Central memory CD8-positive, alpha-beta T cell (primary cell): ENCODE measurements around the gene KLHL29.

Experiments used
- ATAC-seq: fragments of 150-1000 bp; cut with Tn5 transposase; replicated peaks from 2 replicates; pipeline ENCODE4 v1.10.0; 2022; ENCODE audit warnings: mild to moderate bottlenecking, moderate FRiP score, moderate number of reproducible peaks; ENCODE audit not compliant: poor library complexity, severe bottlenecking; ENCODE audit errors: extremely low read depth
- DNase-seq, 2 donors: peaks; one replicate each; pipeline ENCODE4 v3.0.0; 2021; ENCODE audit warnings: low spot score in 2 of 2
- H3K27ac Mint-ChIP-seq: one replicate; pipeline ENCODE4 v1.8.0; 2022; ENCODE audit warnings: low read depth, mild to moderate bottlenecking, moderate library complexity, mixed read lengths
- H3K27me3 Mint-ChIP-seq: one replicate; pipeline ENCODE4 v1.8.0; 2022; ENCODE audit warnings: mixed read lengths
- H3K36me3 Mint-ChIP-seq: one replicate; pipeline ENCODE4 v1.8.0; 2022; ENCODE audit warnings: mild to moderate bottlenecking, moderate library complexity, mixed read lengths; ENCODE audit not compliant: insufficient read depth
- H3K4me1 Mint-ChIP-seq: one replicate; pipeline ENCODE4 v1.8.0; 2022; ENCODE audit warnings: mixed read lengths
- H3K4me3 Mint-ChIP-seq: one replicate; pipeline ENCODE4 v1.8.0; 2022; ENCODE audit warnings: mild to moderate bottlenecking, moderate library complexity, mixed read lengths
- H3K9me3 Mint-ChIP-seq: one replicate; pipeline ENCODE4 v1.8.0; 2022; ENCODE audit warnings: mixed read lengths

Gene KLHL29

DNA sequence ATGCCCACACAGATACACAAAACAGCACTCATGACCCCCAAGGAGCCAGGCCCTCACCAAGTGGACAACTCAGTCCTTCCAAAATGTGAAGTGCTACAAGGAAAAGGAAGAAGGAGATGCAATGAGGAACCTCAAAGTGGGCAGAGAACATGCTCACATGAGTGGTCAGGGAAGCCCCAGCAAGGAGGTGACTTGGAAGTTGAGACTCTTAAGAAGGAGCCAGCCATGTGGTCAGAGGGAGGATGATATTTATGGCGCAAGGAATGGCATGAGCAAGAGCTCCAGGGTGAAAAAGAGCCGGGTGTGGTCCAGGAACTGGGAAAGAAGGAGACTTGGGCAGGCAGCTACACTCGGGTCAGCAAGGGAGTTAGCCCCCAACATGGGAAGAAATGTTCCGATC is 30.0 kb upstream of the KLHL29 start:
- ATAC-seq (no peak), DNase-seq (no peak)
- Mint-ChIP-seq H3K4me1 (no peaks in the 10 kb centered on the region), H3K27ac (no peak overlapping the region), H3K9me3 (no peaks in the 10 kb centered on the region), H3K27me3 (peaks cover 51% of the 10 kb centered on the region), H3K36me3 (no peaks in the 10 kb centered on the region), H3K4me3 (no peak overlapping the region)

DNA sequence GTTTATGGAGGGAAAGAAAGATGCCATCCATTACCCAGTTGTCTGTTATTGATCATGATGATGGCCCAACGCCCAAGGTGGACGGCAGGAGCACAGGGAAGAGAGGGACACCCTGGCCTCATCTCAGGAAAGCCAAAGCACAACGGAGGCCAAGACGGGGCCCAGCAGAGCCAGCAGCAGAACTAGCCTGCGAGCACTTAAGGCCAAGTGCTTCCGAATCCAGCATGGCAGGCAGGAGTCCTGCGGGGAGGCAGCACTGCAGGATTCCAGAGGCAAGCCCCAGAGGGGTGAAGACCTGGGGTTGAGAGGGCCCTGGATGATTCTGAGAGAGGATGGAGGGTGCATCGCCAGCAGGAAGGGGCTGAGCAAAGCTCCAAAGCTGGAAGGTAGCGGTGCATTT is 28.3 kb upstream of the KLHL29 start:
- Mint-ChIP-seq H3K4me1 (no peaks in the 10 kb centered on the region), H3K27ac (no peak overlapping the region), H3K36me3 (no peaks in the 10 kb centered on the region), H3K9me3 (no peaks in the 10 kb centered on the region), H3K27me3 (peaks cover 68% of the 10 kb centered on the region), H3K4me3 (no peak overlapping the region)
- ATAC-seq (no peak), DNase-seq (no peak)

DNA sequence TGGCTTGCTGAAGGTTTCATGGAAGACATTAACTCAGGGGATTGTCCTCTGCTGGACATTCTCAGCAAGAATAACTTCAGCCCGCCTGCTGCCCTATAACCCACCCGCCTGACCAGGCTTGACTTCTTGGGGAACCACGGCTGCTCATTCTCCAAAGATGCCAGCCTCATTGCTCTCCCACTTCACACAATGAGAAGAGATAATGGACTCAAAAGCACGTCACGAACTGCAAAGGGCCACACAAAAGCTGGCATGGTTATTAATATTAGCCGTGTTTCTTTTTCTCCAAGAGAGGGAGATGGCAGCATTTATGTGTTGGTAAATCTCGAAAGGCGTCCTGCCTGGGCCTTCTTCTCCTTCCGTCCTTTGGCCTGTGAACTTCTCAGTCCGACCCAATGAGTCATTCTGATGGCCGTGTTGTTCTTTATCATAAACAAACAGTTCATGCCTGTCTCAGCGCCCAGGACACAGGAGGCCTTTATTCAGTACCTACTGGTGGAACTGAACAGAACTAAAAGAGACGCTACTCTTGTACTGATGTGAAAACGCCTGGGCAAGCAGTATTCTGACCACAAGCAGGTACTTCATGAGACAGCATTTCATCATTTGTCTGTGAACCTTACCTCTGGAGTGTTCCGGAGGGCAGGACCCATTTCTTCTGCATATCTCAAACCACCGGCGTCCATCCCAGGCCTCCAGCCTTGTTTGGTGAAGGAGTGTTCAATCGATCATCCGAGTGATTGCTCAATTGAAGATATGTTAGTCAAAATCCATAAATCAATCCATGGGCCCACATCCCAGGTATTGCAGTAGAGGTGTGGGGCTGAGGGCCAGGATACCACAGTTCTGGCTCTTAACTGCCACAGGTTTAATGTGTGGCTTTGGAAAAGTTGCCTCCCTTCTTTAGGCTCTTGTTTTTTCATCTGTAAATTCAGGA is 25.1 kb upstream of the KLHL29 start:
- no peaks in the 10 kb centered on the region for H3K4me1 Mint-ChIP-seq
- no peak for DNase-seq
- ATAC-seq = no peak
- no peaks in the 10 kb centered on the region for H3K9me3 Mint-ChIP-seq
- H3K27ac Mint-ChIP-seq = no peak overlapping the region
- no peaks in the 10 kb centered on the region for H3K36me3 Mint-ChIP-seq
- H3K27me3 Mint-ChIP-seq = peaks cover 64% of the 10 kb centered on the region
- no peak overlapping the region for H3K4me3 Mint-ChIP-seq

DNA sequence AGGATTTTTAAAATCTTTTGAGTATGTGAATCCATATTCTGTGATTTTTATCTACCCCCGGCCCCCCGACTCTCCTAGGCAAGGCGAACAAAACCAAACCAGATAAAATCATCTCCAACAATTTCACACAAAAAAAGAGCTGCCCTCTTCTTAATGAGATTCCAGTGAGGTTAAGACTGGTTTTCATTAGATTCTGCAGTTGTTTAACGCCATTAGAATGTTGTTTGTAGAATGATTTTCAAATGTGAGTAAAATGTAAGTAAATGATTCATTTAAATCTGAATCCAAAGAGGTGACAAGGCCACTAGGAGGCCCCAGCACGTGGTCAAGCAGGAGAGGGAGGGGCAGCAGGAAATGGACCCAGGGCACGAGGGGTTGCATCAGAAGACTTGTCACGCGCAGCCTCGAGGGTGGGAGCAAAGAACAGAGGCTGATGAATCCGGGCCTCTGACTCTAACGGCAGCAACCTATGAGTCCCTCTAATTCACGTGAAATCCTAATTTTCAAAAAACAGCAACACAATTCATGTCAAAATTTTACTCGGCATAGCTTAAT is 24.3 kb upstream of the KLHL29 start:
- Mint-ChIP-seq H3K9me3 (peaks cover 7% of the 10 kb centered on the region), H3K36me3 (no peaks in the 10 kb centered on the region), H3K27ac (no peak overlapping the region), H3K27me3 (peaks cover 66% of the 10 kb centered on the region), H3K4me3 (no peak overlapping the region), H3K4me1 (no peaks in the 10 kb centered on the region)
- ATAC-seq (no peak), DNase-seq (no peak)

DNA sequence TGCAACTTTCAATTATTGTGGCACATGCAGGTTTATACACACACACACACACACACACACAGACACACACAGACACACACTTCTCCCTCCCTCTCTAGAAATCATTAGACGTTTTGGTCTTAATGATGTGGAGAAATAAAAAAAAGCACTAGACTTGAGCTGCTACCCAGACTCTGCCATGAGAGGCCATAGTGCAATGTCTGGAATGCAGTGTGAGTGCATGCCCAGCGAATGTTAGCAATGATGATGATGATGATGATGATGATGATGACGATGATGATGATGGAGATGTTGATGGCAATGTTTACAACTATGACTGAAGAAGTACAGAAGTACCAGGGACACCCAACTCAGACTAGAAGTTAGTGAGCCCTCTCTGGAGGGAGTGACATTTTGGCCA is 23.8 kb upstream of the KLHL29 start:
- no peaks in the 10 kb centered on the region for H3K36me3 Mint-ChIP-seq
- DNase-seq (no peak), ATAC-seq (no peak)
- no peaks in the 10 kb centered on the region for H3K4me1 Mint-ChIP-seq
- peaks cover 68% of the 10 kb centered on the region for H3K27me3 Mint-ChIP-seq
- H3K9me3 Mint-ChIP-seq = peaks cover 7% of the 10 kb centered on the region
- H3K4me3 Mint-ChIP-seq = no peak overlapping the region
- H3K27ac Mint-ChIP-seq = no peak overlapping the region

DNA sequence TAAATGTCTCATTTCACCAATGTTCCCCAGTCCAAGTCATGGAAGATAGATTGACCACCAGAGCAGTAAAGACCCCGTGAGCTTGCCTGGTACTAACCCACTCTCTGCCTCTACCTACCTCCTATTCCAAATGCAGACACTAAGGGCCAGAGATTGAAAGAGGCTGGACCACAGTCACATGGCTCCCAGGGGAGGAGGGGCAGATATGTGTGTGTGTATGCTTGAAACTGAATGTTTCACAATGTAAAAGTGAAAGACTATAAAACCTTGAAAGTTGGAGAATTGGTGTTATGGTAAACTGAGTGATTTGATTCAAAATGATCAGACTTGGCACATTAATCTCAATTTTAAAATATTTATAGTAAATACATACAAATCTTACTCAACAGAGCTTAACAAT is 21.7 kb upstream of the KLHL29 start:
- Mint-ChIP-seq H3K4me1 (no peaks in the 10 kb centered on the region), H3K4me3 (no peak overlapping the region), H3K27me3 (peaks cover 69% of the 10 kb centered on the region), H3K9me3 (peaks cover 7% of the 10 kb centered on the region), H3K36me3 (no peaks in the 10 kb centered on the region), H3K27ac (no peak overlapping the region)
- no peak for DNase-seq
- ATAC-seq = no peak

DNA sequence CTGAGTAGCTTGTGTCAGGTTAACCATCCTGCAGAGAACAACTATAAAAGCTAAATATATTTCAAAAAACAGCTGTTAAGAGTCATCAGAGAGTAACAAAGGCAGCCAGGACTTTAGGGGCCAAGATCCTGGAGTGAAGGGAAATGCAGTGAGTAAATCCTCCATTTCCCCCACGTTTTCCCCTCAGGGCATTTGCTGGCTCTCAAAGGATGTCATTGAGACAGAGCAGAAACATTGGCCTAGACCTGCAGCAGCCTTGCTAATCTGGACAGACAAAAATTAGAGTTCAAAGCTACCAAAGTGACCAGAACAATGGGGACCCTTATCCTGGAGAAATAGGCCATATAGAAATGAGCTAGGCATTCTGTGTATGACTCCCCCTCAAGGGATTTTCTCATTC is 21.1 kb upstream of the KLHL29 start:
- ATAC-seq (no peak), DNase-seq (no peak)
- no peak overlapping the region for H3K27ac Mint-ChIP-seq
- H3K27me3 Mint-ChIP-seq = peaks cover 66% of the 10 kb centered on the region
- no peak overlapping the region for H3K4me3 Mint-ChIP-seq
- peaks cover 7% of the 10 kb centered on the region for H3K9me3 Mint-ChIP-seq
- H3K36me3 Mint-ChIP-seq = no peaks in the 10 kb centered on the region
- H3K4me1 Mint-ChIP-seq = no peaks in the 10 kb centered on the region

DNA sequence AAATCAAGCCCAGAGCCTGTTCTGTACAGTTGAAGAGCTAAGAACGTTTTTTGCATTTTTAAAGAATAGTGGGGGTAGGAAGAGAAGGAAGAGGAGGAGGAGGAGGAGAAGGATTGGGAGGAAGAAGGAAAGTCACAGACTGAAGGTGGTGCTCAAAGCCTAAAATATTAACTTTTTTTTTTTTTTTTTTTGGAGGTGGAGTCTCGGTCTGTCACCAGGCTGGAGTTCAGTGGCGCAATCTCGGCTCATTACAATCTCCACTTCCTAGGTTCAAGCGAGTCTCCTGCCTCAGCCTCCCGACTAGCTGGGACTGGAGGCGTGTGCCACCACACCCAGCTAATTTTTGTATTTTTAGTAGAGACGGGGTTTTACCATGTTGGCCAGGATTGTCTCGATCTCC is 18.3 kb upstream of the KLHL29 start:
- H3K9me3 Mint-ChIP-seq = peaks cover 7% of the 10 kb centered on the region
- ATAC-seq (no peak), DNase-seq (no peak)
- H3K4me3 Mint-ChIP-seq = no peak overlapping the region
- H3K36me3 Mint-ChIP-seq = no peaks in the 10 kb centered on the region
- peaks cover 49% of the 10 kb centered on the region for H3K27me3 Mint-ChIP-seq
- H3K27ac Mint-ChIP-seq = no peak overlapping the region
- H3K4me1 Mint-ChIP-seq = no peaks in the 10 kb centered on the region

DNA sequence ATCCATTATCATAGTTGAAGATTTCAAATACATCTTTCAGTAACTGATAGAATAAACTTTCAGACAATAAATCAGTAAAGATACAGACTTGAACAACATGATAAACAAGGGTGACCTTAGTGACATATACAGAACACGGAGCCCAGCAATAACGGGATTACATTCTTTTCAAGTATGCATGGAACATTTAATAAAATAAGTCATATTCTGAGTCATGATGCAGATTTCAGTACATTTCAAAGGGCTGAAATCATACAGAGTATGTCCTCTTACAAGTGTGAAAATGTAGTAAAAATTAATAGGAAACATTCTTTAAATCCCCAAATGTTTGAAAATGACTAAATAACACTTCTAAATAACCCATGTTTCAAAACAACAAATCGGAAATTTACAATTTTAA is 17.2 kb upstream of the KLHL29 start:
- H3K4me3 Mint-ChIP-seq = no peak overlapping the region
- no peak for ATAC-seq
- no peaks in the 10 kb centered on the region for H3K4me1 Mint-ChIP-seq
- DNase-seq = no peak
- H3K27ac Mint-ChIP-seq = no peak overlapping the region
- H3K27me3 Mint-ChIP-seq = peaks cover 43% of the 10 kb centered on the region
- H3K36me3 Mint-ChIP-seq = no peaks in the 10 kb centered on the region
- peaks cover 7% of the 10 kb centered on the region for H3K9me3 Mint-ChIP-seq

DNA sequence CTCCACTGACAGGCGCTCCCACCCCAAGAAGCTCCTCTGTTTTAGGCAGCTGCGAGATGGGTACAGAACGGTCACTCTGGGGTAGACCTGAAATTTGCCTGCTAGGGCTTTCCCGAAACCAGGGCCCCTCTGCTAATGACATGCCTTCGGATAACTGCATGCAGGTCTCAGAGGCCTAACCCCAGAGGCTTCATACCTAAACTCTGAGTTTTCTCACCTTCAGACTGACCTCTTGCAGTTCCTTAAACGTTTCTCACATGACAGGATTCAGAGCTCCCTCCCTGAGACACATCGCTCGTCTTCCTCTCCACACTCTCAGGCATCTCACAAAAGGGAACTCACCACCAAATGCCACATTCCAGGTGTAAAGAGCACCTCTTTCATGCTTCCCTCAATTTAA is 11.3 kb upstream of the KLHL29 start:
- DNase-seq (no peak), ATAC-seq (no peak)
- no peak overlapping the region for H3K4me3 Mint-ChIP-seq
- no peaks in the 10 kb centered on the region for H3K36me3 Mint-ChIP-seq
- no peaks in the 10 kb centered on the region for H3K4me1 Mint-ChIP-seq
- no peak overlapping the region for H3K27ac Mint-ChIP-seq
- H3K27me3 Mint-ChIP-seq = peaks cover 28% of the 10 kb centered on the region
- no peaks in the 10 kb centered on the region for H3K9me3 Mint-ChIP-seq

DNA sequence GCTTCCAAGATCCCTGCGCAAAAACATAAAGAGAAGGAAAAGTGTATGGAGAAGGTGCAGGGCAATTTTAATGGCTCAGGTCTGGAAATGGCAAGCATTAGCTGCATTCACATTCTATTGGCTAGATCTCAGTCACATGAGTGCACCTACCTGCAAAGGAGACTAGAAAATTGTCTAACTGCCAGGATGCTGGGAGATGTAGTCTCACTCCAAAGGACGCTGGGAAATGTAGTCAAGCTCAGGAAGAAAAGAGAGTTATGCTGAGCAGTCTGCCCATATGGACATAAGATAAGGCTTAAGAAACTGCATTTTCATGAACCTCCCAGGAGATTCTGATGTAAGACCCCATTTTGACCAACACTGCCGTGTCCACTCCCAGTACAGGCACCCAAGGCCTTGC is 9.5 kb upstream of the KLHL29 start:
- DNase-seq (no peak), ATAC-seq (no peak)
- Mint-ChIP-seq H3K9me3 (no peaks in the 10 kb centered on the region), H3K4me1 (peaks cover 4% of the 10 kb centered on the region), H3K27me3 (peaks cover 30% of the 10 kb centered on the region), H3K4me3 (no peak overlapping the region), H3K27ac (no peak overlapping the region), H3K36me3 (no peaks in the 10 kb centered on the region)

DNA sequence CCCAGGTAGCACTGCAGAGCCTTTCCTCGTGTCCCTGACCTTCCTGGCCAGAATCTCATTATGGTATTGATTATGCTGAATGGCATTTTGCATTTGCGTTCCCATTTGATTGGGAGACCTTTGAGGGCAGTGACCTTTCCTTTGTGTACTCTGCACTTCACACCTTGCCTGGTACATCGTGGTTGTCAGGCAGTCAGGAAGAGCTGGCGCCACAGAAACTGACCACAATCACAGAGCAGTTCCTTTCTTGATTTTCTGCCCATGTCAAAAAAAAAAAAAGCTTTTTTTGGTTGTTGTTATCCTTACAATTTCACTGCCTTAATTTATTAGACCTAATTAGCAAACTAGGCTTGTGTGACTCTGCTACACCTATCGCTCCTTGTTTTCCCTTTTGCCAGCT is 8.9 kb upstream of the KLHL29 start:
- Mint-ChIP-seq H3K27me3 (peaks cover 36% of the 10 kb centered on the region), H3K9me3 (no peaks in the 10 kb centered on the region), H3K36me3 (no peaks in the 10 kb centered on the region), H3K4me3 (no peak overlapping the region), H3K27ac (no peak overlapping the region), H3K4me1 (peaks cover 10% of the 10 kb centered on the region)
- DNase-seq = no peak
- ATAC-seq = no peak

DNA sequence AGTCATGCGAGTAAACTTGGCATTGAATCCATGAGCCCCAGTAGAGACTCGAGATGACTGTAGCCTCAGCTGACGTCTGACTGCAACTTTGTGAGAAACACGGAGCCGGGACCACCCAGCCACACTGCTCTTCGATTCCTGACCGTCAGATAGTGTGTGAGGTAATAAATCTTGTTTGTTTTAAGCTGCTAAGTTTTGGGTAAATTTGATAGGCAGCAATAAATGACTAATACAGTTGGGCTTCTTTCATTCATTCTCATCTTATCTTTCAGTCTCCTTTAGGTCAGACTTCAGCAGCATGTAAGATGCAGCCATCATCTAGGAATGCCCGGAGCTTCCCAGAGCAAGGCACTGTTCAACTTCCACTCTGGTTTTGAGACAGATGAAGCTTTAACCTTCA is 8.0 kb upstream of the KLHL29 start:
- Mint-ChIP-seq H3K4me3 (no peak overlapping the region), H3K27me3 (peaks cover 45% of the 10 kb centered on the region)

More for the DNA sequence above, 8.0 kb upstream of the KLHL29 start:
- H3K36me3 Mint-ChIP-seq = no peaks in the 10 kb centered on the region
- ATAC-seq (no peak), DNase-seq (no peak)
- peaks cover 11% of the 10 kb centered on the region for H3K4me1 Mint-ChIP-seq
- no peak overlapping the region for H3K27ac Mint-ChIP-seq
- H3K9me3 Mint-ChIP-seq = no peaks in the 10 kb centered on the region
